ENCODE data around the gene PFAS.
A peak's percentile ranks its signal among the peaks of the same experiment; 100 is the strongest.
"Not testable (repeated sequence)": the region's sequence is repeated elsewhere in the genome, so short reads cannot be mapped to it uniquely, and the experiment has no call there.

PFAS gene

DNA sequence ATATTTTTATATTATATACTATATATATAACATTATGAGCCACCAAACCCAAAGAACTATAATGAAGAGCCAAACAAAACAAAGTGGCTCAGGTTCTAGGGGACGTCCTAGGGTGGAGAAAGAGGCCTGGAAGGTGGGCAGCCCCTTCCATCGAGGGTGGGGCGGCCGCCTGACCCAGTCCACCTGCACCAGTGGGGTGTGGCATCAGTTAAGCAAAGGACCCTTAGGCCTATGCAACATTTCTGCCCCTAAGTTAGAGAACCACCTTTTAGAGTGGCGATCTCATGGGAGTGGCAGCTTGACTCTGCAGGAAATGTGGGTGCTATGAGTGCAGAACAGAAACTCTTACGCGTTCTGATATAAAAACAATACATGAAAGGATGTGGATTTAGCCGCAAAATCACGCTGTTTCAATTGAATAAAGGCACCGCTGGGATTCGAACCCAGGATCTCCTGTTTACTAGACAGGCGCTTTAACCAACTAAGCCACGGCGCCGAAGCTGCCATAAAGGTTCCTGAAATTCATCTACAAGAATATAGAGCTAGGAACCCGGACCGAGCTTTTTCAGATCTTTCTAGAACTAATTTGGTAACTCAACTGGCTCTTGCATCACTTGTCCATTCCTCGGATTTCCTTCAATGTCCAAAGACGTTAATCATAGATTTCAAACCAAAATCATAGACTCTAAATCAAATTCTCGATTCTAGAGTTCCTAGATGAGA is 23.1 kb upstream of the PFAS start:
- DNase-seq (ENCODE audit: low read depth in 3 of 3), result peak in 2 of 3 donors; percentile 68 to 75

DNA sequence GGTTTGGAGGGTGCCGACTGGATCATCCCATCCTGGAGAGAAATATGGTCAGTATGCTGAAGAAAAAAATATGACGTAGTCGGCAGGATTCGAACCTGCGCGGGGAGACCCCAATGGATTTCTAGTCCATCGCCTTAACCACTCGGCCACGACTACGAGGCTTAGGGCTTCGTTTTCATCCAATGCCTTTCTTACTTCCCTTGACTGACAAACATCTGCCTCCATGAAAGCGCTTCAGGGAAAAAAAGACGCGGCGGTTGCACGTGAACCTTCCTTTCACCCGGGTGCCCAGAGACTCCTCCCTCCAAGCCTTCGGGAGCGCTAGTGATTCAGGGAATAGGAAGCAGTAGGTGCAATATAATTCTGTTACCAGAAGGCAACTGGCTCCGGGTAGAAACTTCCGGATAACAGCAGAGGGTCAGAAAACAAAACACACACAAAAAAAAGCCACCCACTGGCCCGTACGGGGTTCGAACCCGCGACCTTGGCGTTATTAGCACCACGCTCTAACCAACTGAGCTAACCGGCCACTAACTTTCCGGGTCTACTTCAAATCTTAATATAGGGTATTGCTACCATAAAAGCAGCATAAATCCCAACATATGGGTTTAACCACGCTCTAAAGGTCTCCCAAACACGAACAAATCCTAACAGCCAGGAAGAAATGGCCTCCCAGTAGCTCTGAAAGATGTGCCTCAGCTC is 22.4 kb upstream of the PFAS start:
- peak in 1 of 3 donors; percentile 55 for DNase-seq (ENCODE audit: low read depth in 3 of 3)

GRCh38 chr17:8227238-8227581 is 21.9 kb upstream of the PFAS start:
- DNase-seq (ENCODE audit: low read depth in 3 of 3), result no peak

- no peak for DNase-seq (ENCODE audit: low read depth in 3 of 3)
Observed at GRCh38 chr17:8231701-8232100, 17.4 kb upstream of the PFAS start.

GRCh38 chr17:8234361-8235270 is 14.5 kb upstream of the PFAS start:
- DNase-seq (ENCODE audit: low read depth in 3 of 3), result no peak

DNA sequence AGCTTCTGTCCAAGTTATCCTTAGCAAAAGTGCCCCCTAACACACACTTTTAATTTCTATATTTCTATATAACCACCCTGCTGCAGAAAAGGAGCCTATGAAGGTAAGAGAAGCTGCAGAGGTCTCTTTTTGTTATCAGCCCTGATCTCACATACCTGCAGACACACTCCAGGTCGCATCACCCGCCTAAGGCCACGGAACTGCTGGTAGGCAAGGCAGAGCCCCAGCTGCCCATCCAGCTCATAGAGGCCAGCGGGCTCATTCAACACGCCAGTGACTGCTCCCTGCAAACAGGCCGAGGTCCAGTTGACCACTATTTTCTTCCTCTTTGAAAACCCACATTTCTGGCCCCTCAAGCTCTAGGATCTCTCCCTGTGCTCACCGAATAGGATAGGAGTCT is 13.4 kb upstream of the PFAS start:
- DNase-seq (ENCODE audit: low read depth in 3 of 3), result no peak

DNA sequence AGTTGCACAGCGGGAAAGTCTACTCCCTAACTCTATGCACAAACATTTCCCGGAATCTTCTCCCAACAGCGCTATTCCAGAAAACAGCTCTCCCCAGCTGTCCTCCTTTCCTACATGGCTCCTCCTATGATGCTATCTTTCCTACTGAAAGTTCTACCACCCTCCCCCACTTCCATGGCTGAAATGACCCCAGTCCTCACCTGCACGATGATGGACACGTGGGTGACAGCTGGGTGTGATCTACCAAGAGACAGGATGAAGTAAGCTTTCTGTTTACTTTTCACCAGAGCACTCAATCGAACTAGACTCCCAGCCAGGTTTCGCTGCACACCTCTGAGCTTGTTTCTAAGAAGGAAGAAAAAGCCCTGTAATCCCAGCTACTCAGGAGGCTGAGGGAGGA is 11.9 kb upstream of the PFAS start:
- DNase-seq (ENCODE audit: low read depth in 3 of 3), result no peak

GRCh38 chr17:8237886-8238285 is 11.2 kb upstream of the PFAS start:
- no peak for DNase-seq (ENCODE audit: low read depth in 3 of 3)

- DNase-seq (ENCODE audit: low read depth in 3 of 3), result no peak
Observed at GRCh38 chr17:8243827-8244226, 5.3 kb upstream of the PFAS start.

DNA sequence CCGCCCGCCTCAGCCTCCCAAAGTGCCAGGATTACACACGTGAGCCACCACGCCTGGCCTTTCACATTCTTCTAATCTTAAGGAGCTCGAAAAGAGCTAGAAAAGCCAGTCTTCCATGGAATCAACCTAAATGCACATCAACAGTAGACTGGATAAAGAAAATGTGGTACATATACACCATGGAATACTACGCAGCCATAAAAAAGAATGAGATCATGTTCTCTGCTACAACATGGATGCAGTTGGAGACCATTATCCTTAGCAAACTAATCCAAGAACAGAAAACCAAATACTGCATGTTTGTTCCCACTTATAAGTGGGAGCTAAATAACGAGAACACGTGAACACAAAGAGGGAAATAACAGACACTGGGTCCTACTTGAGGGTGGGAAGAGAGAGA is 4.3 kb upstream of the PFAS start:
- no peak for DNase-seq (ENCODE audit: low read depth in 3 of 3)

- DNase-seq (ENCODE audit: low read depth in 3 of 3), result no peak
Observed at GRCh38 chr17:8249621-8250500, 772 bp downstream of the PFAS start.

- not testable (repeated sequence) for DNase-seq (ENCODE audit: low read depth in 3 of 3)
Observed at GRCh38 chr17:8251411-8251810, 2.3 kb downstream of the PFAS start.

DNA sequence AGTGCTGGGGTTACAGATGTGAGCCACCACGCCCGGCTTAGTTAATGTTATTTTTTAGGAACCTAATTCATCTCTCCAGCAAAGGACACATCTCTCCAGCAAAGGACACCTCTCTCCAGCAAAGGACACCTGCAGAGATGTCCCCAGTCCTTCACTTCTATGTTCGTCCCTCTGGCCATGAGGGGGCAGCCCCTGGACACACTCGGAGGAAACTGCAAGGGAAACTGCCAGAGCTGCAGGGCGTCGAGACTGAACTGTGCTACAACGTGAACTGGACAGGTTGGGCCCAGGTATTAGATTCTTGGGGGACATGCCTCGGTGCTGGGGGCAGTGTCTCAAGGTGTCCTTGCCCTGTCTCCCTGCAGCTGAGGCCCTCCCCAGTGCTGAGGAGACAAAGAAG is 4.7 kb downstream of the PFAS start:
- DNase-seq (ENCODE audit: low read depth in 3 of 3), result no peak

- no peak for DNase-seq (ENCODE audit: low read depth in 3 of 3)
Observed at GRCh38 chr17:8254881-8255280, 5.8 kb downstream of the PFAS start.

GRCh38 chr17:8255499-8255898 is 6.4 kb downstream of the PFAS start:
- DNase-seq (ENCODE audit: low read depth in 3 of 3), result no peak

- no peak for DNase-seq (ENCODE audit: low read depth in 3 of 3)
Observed at GRCh38 chr17:8256291-8256690, 7.2 kb downstream of the PFAS start.

DNA sequence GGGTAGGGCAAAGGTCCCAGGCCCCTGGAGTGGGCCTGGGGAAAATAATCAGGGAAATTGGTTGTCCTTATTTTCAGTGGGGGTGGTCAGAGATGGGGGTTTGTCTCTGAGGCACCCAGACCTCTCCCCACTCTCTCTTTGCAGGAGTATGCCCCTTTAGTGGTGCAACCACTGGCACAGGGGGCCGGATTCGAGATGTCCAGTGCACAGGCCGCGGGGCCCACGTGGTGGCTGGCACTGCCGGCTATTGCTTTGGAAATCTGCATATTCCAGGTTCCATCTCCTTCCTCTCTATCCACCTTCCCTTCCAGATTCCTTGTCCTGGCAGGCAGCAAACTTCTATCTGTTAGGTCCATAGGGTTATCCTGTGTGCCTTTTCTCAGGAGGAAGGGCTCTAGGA is 7.6 kb downstream of the PFAS start:
- no peak for DNase-seq (ENCODE audit: low read depth in 3 of 3)

GRCh38 chr17:8257801-8258200 is 8.7 kb downstream of the PFAS start:
- no peak for DNase-seq (ENCODE audit: low read depth in 3 of 3)

GRCh38 chr17:8264320-8264719 is 15.2 kb downstream of the PFAS start:
- no peak for DNase-seq (ENCODE audit: low read depth in 3 of 3)

GRCh38 chr17:8264836-8265542 is 15.9 kb downstream of the PFAS start:
- no peak for DNase-seq (ENCODE audit: low read depth in 3 of 3)
